ENCODE measurements around the gene AQP10. TPM values are rescaled to one million over a fixed set of nuclear protein-coding genes. Genes with fewer than 3 reads are reported as not detected.

AQP10 gene
- polyA plus RNA-seq, 1 of the 3 experiments (the other 2 are of a cell fraction) = 0.02 TPM

- H3K36me3 ChIP-seq (replicated peaks in 1 of 2; ENCODE audit: control insufficient read depth in 1 of 2, insufficient read depth in 2 of 2, low read length in 1 of 2) = peaks cover 56 to 85% of the 10 kb centered on the region in 2 experiments
- POLR2A ChIA-PET = no interaction called here
Measured at GRCh38 chr1:154342836-154343472, 22.1 kb downstream of the AQP10 start.

More at GRCh38 chr1:154342836-154343472, 22.1 kb downstream of the AQP10 start:
- TF ChIP-seq USF1 (IDR thresholded peaks at IDR 0.05; ENCODE audit: borderline replicate concordance, low read depth) = no peak
- TF ChIP-seq USF2 (IDR thresholded peaks at IDR 0.05; ENCODE audit: borderline replicate concordance, low read depth, low read length) = no peak
- no peak for TF ChIP-seq GABPA (IDR thresholded peaks at IDR 0.05; ENCODE audit: low read depth)
- no peak for TF ChIP-seq RFX5 (IDR thresholded peaks at IDR 0.05; ENCODE audit: low read length)
- no peak for TF ChIP-seq MEF2A (IDR thresholded peaks at IDR 0.05; ENCODE audit: borderline replicate concordance, low read depth)
- no peak for TF ChIP-seq NRF1 (IDR thresholded peaks at IDR 0.05; ENCODE audit: low read depth, low read length)
- TF ChIP-seq CTCF (IDR thresholded peaks at IDR 0.05) = no peak
- no peak for TF ChIP-seq ELF1 (IDR thresholded peaks at IDR 0.05)
- TF ChIP-seq GATA2 (CRISPR knock-in tag; IDR thresholded peaks at IDR 0.05) = no peak
- no peak for TF ChIP-seq POLR2AphosphoS5 (IDR thresholded peaks at IDR 0.05; ENCODE audit: low read depth, low read length)
- TF ChIP-seq TAF1 (IDR thresholded peaks at IDR 0.05; ENCODE audit: borderline replicate concordance, low read depth, low read length) = no peak
- Histone ChIP-seq H3K9me3 (no peaks in the 10 kb centered on the region), H3K4me1 (ENCODE audit: control insufficient read depth in 1 of 2, insufficient read depth in 2 of 2, low read depth in 1 of 2, low read length in 1 of 2) (no peaks in the 10 kb centered on the region), H3K27me3 (ENCODE audit: insufficient read depth) (no peaks in the 10 kb centered on the region), H3K4me3 (ENCODE audit: low read depth in 2 of 2, low read length in 1 of 2) (no peak overlapping the region), H4K20me1 (ENCODE audit: insufficient read depth) (no peaks in the 10 kb centered on the region), H3K79me2 (ENCODE audit: insufficient read depth) (no peaks in the 10 kb centered on the region), H2AFZ (ENCODE audit: low read depth) (no peak overlapping the region), H3K9ac (no peak overlapping the region), H3F3A (replicated peaks; ENCODE audit: insufficient read depth) (no peaks in the 10 kb centered on the region), H3K4me2 (no peak overlapping the region), H3K9me2 (no peaks in the 10 kb centered on the region), H3K27ac (ENCODE audit: low read depth in 2 of 2, low read length in 1 of 2) (no peak overlapping the region)
- DNase-seq = no peak
- CTCF ChIA-PET = interaction anchor here (0.7 to 6.0 kb wide), 3 partner anchors 9 to 17 kb away, joined by 3 to 58 read pairs (median 20); partner anchors contain the start of gene ATP8B2
- 94% methylated on average over 15 of the region's 21 CpGs for WGBS (ENCODE audit: low lambda C conversion rate)
